Choroid plexus epithelial cell (primary cell): ENCODE data around the gene SYTL2.

Source experiments
- DNase-seq: peaks from one replicate; pipeline ENCODE4 v3.0.0-alpha.2; 2010; ENCODE audit warnings: low read depth
- H3K4me3 ChIP-seq: 2 replicates; pipeline ENCODE4 v1.5.1; 2011; ENCODE audit warnings: low read depth, mild to moderate bottlenecking, control low read depth, low read length, moderate library complexity
- CTCF ChIP-seq: conservative IDR thresholded peaks from 2 replicates; pipeline ENCODE4 v1.5.1; 2011; ENCODE audit warnings: low read depth, mild to moderate bottlenecking, control low read depth, inconsistent platforms, low read length, moderate library complexity

The SYTL2 gene

DNA sequence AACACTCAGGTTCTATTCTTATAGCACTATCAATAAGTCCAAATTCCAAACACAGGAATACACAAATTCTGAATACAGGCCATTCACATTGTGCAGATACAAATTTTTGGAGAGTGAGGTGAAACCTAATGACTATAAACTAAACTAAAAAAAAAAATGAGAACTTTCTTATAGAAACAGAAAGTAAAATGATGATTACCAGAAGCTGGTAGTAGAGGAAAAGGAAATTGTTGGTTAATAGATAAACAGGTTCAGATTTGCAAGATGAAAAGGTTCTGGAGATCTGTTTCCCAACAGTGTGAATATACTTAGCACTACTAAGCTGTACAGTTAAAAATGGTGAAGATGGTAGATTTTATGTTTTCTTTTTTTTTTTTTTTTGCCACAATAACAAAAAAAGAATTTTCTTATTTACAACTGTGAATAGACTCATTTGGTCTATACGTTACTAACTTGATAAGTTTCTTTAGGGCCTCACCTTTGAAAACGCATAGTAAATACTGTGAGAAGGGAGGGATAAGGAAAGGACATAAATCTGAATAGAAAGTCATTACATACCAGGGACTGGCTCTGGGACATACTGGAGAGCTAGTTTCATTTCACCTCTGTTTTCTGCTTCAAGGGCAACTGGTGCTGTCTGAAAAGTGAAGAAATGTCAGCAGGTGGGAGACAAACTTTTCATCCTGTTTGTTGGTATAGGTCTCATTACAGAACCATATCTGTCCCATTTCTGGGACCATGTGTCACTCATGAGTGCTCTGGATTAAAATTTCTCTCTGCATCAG lies 110.8 kb downstream of the SYTL2 start:
- H3K4me3 ChIP-seq: no peak overlapping the region
- TF ChIP-seq CTCF: no peak
- DNase-seq: no peak

GRCh38 chr11:85698195-85698594 lies 112.7 kb downstream of the SYTL2 start:
- TF ChIP-seq CTCF: no peak
- no peak overlapping the region for H3K4me3 ChIP-seq
- DNase-seq: no peak

GRCh38 chr11:85697747-85698146 lies 113.2 kb downstream of the SYTL2 start:
- no peak for TF ChIP-seq CTCF
- DNase-seq: no peak
- no peak overlapping the region for H3K4me3 ChIP-seq

DNA sequence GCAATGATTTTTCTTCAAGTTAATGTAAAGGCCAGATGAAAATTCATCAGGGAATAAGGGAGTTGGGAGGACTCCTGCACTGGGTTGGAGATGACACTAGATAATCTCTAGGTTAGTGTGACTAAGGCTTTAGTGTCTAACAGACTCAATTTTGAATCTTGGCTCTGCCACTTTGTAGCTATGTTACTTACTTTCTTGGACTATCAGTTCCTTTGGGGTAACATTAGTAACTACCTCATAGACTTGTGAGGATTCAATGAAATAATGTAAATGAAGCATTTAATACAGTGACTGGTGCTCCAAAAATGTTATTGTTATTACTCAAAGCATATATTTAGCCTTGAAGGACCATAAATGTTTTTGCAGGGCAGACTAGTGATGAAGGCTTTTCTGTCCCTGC lies 115.4 kb downstream of the SYTL2 start:
- H3K4me3 ChIP-seq: no peak overlapping the region
- TF ChIP-seq CTCF: no peak
- DNase-seq: no peak

DNA sequence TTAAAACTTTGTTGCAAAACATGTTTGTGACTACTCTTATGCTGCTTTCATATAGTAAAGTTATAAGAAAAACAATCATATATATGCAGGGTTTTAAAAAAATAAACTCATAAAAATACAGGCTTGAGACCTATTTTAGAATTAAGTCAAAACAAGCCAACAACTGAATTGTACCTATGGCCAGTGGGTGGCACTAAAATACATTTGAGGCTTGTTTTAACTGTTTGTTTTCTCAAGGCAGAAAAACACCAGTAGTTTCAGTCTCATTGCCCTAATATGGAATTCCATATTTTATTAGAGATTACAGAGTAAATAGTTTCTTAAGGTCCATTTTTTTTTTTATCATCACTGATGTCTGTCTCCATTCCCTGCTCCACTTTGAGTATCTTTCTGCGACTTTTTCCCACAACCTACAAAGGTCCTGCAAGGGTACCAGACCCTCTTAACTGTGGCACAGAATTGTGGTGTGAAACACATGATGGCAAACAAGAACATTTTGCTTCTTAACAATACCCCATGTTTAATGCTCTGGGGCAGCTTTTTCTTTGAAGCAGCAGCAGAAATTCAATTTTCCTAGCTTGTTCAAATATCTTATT lies 116.5 kb downstream of the SYTL2 start:
- peak; percentile 77 for DNase-seq
- H3K4me3 ChIP-seq: no peak overlapping the region
- TF ChIP-seq CTCF: peak; percentile 67

DNA sequence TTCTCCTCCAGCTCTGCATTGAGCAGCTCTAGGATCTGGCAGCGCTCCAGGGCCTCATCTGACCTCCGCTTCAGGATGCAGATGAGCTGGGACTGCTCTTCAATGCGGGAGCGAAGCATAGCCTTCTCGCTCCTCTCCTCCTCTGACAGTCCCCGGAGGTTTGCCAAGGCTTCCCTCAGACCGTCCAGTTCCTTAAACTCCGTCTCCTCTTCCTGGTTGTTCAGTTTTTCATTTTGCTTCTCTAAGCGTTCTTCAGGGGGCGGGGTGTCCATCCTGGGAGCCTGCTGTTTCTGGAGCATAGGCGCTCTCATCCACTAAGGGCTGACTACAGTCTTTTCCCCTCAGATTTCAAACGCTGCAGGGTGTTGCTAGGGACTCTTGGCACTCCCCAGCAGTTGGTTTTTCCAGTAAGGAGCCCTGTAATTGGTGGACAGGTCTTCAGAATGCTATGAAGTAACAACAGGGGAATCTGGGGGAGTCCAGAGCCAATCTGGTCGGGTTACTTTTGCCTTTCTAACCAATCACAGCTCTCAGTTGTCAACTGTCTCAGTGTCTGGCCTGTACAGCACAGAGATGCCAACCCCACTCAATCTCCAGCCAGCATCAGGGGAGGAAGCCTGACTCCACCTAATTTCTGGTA lies 125.0 kb downstream of the SYTL2 start, which contains the start of gene CCDC89:
Gene CCDC89 (minus strand): TSS at position 376 of the 640 bp plus-strand sequence. CDS start 65 bp downstream, at position 311.
- no peak for TF ChIP-seq CTCF
- DNase-seq: peak; percentile 98
- H3K4me3 ChIP-seq: peak within 1 kb of the TSS; percentile 60
